HPDE6-E6E7 (cell line): ENCODE measurements around the gene SH3RF3.
A peak's percentile ranks its signal among the peaks of the same experiment; 100 is the strongest.

ENCODE experiments used
- DNase-seq: peaks from one replicate; pipeline ENCODE4 v3.0.0; 2011; ENCODE audit warnings: missing footprints; ENCODE audit errors: extremely low spot score

SH3RF3 gene

DNA sequence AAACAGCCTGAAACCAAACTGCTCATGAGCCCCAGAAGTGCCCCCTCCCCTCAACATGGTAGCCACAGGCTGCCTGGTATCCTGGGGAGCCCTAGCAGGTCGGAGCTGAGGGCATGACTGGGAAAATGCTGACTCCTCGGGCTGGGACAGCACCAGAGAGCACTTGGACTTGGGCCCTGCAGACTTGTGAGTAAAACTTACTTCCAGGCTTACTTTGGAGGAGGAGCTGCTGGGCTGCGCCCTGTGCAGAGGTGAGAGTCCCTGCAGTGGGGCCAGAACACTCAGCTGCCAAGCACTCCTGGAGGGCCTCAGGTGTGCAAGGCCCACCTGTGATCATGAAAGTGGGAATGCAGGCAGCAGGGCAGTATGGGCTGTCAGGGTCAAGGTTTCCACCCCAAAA lies 365.3 kb downstream of the SH3RF3 start:
- DNase-seq: no peak

DNA sequence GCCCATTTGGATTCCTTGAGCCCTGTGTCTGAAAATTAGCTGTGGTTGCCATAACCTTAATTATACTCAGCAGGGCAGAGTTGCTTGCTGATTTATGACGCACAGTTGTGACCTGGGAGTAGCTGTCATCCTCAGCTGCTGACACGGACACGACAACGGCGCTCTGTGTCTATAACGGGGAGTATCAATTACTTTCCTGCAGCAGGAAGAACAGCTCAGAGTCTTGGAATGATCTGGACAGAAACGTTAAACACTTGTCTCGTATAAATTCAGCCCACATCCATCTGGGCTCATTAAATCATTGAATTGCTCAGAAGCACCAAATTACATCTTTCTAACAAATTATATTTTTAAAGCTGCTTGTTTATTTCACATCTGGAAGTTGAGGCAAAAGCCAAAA lies 368.5 kb downstream of the SH3RF3 start:
- no peak for DNase-seq

DNA sequence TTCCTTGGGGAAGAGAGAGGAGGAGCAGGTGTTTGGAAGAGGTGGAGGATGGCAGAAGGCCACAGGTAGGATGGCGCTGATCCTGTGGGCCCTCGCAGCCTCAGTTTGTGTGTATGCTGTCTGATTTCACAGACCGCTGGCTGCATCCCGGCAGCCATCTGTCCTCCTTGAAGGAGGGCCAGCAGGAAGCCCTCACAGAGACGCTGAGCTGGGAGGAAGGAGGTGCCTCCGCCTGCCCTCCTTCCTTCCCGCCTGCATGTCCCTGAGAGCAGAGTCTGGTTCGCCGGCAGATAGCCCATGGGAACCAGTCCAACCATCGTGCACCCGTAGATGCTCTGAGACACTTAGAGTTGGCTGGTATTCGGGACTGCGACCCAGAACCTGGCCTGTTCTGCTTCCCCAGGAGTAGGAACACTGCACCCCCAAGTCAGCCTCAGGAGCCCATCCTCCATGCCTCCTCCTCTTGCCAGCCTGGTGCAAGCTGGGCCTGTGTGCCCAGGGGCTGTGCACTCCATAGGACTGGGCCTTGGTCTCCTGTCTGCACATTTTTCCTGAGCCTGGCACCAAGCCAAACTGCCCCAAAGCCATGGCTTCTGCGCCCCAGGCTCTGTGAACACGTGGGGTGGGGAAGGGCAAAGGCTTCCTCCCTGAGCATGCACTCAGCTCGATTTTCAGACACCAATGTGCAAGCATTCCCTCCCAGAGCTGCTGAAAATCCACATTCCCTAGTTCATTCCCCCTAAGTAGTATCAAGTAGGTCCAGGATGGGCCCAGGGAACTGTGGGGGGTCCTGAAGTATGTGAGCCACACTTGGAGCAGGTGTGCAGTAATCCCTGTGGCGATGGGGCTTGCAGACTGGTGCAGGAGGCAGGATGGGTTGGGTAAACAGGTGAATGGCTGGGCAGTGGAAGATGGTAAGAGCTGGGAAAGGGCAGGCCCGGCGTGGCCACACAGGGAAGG lies 369.2 kb downstream of the SH3RF3 start:
- no peak for DNase-seq

DNA sequence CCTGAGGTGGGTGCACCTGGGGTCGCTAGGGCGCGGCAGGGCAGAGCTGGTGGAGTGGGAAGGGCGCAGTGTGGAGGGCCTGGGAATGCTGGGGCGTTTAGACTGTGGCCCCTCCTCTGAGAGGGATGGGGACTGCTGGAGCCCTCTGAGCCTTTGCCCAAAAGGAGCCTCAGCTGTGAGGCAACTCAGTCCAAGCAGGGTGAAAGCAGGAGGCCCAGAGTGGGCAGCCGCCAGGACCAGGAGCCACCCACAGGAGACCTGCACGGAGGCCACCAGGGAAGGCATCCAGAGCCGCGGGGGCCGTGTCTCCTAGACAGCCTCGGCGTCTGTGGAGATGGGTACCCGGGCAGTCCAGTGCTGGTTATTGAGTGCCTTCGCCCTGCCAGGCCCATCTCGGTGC lies 369.9 kb downstream of the SH3RF3 start:
- DNase-seq: no peak

DNA sequence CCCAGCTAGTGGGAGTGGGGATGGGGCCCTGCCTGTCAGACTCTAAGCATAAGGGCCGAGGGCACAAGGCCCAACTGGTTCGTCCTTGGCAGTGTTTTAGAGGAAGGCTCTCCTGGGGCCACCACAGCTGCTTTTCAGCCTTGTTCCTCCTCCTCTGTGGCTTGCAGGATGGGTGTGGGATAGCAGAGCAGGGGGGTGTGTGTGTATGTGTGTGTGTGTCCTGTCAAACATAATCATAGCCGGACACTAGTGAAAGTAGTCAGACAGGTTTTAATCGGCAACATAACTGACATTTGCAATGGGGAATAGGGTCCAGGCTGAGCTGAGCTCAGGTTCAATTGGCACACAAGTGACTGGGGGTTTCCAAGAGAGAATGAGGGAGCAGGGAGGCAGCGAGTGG lies 370.6 kb downstream of the SH3RF3 start:
- DNase-seq: no peak

DNA sequence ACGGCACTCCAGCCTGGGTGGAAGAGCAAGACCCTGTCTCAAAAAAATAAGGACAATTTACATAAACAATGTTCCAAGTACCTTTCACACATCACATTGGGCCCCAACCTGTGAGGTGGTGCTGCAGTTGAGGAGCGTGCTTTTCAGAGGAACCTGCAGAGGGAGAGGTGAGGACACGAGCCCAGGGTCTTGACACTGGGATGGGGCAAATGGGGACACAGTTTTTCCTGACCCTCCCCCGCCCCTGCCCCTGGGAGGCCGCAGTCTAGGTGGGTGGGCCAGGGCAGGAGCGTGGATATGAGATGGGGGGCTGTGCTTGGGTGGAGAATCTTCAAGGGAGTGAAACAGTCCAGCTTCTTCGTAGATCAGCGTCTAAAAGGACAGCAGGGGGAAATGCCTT lies 371.9 kb downstream of the SH3RF3 start:
- no peak for DNase-seq

DNA sequence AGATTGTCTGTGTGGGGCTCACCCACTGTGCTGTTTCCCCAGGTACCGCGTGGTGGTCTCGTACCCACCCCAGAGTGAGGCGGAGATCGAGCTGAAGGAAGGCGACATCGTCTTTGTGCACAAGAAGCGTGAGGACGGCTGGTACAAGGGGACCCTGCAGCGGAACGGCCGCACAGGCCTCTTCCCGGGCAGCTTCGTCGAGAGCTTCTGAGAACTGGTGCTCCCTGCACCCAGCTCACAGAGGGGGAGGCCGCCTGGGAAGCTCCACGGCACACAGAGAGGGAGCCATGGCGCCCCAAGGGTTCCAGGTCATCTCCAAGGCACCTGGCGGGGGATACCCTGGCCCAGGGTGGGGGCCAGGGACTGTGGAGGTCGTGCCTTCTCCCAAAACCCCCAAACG lies 372.5 kb downstream of the SH3RF3 start:
- DNase-seq: no peak

DNA sequence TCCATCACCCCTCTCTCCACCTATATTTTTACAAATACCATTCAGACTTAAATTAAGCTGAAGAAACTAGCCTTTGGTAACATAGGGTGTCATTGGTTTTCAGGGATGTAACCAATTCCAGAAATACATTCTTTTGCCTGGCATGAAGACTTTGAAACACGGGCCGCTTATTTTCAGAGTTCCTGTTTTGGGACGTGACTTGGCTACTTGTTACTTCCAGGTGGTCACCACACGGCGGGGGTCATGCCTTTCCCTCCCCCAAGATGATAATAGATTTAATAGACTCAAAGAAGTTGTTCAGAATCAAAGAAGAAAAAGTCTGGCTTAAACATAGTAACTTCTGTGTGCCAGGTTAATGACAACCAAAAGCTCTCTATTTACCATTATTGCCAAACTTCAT lies 374.2 kb downstream of the SH3RF3 start:
- no peak for DNase-seq

DNA sequence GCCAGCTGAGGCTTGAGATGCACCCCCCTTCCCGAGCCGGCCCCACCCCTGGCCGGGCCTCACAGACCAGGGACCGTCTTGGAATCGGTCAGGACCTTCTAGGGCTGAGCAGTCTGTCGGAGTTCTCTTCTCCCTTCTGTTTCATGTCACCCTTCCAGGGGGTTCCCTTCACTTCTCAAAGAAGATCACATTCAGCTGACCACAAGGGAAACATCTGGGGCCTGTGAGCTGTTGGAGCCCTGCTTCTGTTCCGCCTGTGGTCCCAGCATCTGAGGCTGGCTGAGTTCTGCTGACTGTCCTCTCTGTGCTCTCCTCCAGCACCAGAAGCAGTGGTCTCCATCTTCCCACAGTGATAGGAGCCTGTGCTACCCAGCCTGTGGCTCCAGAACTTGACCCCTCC lies 378.2 kb downstream of the SH3RF3 start:
- DNase-seq: no peak

DNA sequence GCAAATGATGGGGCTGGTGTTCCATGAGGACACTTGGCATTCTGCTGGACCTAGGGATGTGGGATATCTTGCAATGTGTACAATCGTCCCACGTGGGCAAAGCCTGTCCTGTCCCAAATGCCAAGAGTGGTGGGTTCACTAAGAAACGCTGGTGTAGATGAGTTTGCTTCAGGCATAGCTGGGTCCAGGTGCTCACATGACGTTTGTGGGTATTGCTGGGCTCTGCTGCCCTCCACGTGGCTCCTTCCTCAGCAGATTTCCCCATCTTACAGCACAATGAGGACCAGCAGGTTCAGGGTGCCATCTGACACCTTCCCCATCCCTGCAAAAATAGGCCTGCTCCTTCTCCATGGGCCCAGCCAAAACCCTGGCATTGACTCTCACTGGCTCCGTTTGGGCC lies 378.8 kb downstream of the SH3RF3 start:
- DNase-seq: no peak

DNA sequence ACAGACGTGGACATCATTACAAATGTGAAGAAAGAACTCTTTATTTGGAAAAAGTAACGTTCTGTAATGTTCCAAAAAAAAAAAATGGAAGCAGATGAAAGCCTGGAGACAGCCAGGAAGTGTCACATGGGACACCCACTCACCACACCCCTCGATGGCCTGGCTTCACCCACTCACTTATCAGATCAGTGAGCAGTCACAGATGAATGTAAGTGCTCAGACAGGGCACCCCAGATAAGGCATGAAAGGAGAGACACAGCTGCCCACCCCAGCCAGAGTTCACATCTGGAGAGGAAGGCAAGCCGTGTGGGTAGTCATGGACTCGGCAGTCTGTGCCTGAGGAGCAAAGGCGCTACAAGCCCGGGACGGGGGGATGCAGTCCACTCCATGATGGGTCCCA lies 379.6 kb downstream of the SH3RF3 start:
- no peak for DNase-seq

DNA sequence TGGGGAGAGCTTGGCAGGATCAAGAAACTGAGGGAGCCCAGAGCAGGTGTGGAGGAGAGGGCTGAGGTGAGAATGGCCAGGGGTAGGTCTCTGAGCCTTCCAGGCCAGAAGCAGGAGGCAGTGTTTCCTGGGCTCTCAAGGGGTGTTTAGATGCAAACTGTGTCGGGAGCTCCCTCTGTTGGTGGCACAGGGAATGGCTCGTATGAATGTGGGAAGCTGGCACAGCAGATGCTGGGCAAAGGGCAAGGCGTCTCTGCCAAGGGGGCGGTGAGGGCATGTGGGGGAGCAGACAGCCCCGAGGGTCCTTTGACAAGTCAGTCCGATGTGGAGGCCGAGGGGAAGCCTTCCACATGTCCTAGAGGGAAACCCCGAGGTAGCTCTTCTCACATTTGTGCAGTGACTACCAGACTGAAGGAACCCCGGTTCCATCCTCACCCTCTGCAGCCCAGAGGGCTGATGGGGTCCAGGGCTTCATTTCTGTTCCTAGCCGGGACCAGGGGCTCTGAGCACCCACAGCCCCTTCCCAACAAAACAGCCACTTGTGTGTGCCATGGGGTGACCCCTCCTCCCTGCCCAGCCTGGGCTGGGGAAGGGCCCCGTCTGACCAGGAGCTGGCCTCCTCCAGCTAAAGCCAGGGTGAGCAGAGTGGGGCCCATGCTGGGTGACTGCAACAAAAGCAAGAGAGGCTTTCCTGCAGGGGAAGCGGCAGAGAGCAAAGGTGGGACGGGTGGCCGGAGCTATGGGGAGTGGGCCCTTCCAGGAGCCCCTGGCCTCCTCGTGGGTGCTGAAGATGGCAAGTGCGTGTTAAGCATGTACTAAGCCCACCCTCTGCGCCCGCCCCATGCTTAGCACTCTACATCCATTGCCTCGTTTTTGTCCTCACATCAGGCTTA lies 381.4 kb downstream of the SH3RF3 start:
- DNase-seq: peak; percentile 78

DNA sequence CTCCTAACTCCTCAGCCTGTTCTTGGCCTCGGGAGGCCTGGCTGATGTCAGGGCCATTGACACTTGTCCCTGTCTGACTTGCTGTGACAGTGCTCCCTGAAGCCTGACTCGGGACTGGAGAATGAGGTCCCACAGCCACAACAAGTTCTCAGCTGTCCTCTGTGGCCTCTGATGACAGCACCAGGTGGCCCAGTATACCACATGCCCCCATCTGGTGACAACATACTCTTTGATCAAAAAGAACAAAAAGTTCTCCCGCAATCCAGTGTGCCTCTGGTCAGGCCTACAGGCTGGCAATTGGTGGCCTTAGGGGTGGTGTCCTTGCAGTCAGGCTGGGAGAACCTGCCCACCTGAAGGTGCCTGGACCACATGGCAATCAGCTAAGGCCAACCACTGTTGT lies 382.2 kb downstream of the SH3RF3 start:
- DNase-seq: no peak

DNA sequence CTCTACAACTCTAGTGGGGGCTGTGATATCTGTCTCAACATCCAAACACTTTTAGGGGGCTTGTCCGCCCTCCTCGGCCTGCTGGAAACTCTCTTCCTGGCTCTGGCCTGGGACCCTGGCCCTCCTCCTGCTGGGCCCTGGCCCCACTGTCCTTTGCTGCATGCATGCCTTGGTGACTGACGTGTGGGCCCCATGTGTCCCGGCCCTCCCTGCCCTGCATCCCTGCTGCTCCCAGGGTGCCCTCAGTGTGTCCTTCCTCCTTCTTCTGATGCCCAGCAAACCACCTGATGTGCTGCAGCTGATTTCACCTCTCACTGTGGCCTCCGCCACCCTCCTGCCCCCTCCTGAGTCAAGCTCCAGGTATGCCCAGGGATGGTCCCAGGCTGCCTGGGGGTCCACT lies 383.1 kb downstream of the SH3RF3 start:
- no peak for DNase-seq

DNA sequence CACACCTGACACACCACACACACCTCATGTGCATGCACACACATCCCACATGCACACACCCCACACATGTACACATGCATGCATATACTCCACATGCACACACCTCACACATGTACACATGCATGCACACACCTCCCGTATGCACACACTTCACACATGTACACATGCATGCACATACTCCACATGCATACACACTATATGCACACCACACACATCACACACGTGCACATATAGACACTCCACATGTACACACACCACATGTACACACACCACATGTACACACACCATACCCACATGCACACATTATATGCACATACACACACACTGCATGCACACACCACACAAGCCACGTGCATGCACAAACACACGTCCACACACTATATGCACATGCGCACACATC lies 384.2 kb downstream of the SH3RF3 start:
- no peak for DNase-seq

DNA sequence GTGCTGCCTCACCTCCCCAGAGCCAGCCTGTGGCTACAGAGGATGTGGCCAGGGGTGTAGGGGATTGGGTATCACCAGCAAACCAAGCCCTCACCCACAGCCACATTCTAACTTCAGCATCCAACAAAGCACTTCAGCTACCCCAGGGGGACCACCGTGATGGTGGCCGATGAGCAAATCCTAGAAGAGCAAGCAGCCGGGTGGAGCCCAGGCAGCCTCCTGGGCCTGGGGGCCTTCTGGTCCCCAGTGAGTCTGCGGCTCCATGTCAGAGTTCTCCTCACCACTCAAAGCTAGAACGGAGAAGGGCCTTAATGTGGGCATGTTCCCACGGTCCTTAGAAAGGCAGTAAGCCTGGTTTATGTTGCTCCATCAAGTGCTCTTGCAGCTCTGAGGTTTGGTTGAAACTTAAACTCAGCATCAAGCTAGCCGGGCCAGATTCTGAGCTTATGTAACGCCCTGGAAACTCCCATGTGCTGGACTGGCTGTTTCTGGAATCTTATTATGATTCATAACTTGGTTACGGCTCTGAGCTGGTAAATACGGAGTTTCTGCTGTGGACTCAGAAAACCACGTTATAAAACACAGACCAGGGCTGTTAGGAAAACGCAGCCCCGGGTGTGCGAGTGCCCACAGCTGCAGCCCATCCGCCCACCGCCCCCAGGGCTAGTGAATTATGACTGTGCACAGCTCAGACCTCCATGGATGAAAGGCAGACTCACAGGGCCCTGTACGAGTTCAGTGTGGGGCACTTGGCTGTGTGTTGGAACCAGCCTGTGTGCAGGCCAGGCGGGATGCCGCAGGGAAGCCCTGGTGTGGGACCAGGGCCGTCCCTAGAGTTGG lies 385.0 kb downstream of the SH3RF3 start:
- DNase-seq: peak; percentile 67

DNA sequence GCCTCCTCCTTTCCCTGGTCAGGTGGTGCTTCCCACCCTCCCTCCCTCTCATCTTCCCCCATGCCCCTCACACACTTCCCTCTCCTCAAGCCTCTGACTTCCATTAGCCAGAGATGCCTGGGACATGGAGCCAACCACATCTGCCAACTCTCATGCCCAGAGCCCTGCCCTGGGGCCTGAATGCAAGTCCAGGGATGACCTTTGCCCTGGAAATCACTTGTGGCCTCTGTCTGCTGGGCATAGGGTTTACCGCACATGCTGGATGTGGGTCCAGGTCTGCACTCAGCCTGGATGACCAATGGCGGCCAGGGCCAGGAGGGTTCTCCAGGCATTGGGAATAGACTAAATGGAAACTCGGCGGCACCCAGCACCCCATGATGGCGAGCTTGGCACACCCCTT lies 385.9 kb downstream of the SH3RF3 start:
- no peak for DNase-seq

DNA sequence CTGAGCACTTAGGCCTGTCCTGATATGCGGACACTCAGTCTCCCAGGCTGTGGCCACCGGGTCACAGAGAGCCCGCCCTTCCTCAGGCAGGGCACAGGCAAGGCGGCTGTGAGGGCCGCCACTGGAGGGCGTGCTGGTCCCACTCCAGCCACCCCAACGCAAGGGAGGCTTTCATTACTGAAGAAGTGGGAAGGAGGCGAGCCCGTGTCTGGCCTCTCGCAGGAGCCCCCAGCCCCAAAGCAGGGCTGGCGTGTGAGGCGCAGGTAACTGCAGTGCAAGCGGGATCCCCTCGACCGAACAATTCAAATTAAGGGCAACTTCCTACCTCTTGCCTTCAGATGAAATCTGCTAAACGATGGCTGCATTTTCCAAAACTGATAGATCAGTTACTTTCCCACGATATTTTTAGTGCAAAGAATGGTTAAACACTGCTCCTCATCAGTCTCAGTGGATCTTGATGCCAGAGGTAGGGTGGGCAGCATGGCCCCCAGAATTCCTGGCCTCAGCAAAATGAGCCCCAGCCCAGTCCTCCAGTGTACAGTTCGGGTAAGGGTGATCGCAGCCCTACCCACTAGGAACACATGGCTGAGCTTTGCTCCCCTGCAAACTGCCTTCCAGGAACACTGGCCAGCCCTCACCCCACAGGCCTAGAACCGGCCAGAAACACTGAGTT lies 387.6 kb downstream of the SH3RF3 start:
- peak; percentile 58 for DNase-seq

DNA sequence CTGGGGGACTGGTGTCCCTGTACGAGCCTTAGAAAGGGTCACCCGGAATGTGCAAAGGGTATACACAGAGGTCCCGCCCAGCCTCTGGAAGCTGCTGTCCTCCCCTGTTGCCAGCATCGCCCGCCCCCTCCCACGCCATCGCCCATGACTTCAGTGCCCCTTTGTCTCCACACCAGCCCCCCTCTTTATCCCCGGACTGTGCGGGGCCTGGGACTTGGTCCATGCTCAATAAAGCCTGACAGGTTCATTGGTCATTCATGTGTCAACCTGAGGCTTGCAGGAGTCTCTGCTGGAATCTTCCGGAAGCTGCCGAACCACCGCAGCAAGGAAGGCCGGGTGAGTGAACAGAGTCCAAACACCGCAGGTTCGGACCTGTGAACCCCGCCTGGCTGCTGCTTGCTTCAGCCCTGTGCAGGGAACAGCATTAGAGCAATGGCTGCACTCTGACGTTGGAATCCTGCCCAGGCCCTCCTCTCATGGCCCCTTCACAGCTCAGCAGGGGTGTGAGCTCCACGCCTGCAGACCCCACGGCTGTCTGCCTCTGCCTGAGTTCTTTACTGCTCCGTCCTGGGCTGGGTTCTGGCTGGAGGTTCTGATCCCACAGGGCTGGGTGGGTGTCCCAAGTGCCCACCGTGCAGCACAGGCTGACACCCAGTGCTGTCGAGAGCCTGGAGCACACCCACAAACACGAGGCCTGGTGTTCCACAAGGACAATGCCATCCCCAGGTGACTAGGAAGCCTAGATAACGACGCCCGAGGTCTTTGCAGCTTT lies 388.3 kb downstream of the SH3RF3 start:
- no peak for DNase-seq

DNA sequence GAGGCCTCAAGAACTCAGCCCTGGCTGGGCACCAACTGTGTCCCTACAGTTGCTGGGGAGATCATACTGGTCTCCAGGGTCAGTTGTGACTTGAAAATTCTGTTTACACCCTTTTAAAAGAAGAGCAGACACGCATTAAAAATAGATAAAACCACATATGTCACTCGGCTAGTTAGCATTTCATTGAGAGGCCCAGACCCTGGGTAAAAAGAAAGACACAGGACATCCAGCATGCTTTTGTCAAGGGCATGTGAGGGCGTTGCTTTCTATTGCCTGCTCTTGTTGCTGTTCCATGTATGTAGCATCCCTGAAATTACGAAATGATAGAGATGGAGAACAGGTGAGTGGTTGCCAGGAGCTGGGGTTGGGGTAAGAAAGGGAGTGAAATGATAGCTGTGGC lies 390.5 kb downstream of the SH3RF3 start:
- DNase-seq: no peak
